ENCODE results near the gene ZBTB46.

The ZBTB46 gene

DNA sequence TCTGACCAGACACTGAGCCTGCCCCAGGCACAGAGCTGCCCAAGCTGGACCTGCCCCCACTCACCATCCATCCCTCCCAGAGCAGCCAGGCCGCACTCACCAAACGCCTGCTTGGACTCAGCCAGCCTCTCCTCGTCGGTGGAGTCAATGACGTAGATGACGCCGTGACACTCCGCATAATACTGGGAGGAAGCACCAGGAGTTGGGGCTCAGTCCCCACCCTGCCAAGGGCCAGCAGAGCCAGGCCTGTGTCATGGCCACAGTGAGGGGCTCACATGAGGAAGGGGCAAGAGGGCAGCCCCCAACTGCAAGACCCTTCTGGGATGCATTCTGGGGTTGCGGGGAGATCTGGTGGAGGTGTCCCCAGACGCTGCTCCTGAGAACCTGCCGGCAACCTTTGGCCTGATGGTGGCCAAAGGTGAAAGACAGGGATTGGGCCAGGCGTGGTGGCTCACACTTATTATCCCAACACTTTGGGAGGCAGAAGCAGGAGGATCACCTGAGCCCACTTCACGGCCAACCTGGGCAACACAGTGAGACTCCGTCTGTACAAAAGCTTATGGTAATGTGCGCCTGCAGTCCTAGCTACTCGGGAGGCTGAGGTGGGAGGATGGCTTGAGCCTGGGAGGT lies 128.9 kb downstream of the ZBTB46 start:
- no peak for DNase-seq

DNA sequence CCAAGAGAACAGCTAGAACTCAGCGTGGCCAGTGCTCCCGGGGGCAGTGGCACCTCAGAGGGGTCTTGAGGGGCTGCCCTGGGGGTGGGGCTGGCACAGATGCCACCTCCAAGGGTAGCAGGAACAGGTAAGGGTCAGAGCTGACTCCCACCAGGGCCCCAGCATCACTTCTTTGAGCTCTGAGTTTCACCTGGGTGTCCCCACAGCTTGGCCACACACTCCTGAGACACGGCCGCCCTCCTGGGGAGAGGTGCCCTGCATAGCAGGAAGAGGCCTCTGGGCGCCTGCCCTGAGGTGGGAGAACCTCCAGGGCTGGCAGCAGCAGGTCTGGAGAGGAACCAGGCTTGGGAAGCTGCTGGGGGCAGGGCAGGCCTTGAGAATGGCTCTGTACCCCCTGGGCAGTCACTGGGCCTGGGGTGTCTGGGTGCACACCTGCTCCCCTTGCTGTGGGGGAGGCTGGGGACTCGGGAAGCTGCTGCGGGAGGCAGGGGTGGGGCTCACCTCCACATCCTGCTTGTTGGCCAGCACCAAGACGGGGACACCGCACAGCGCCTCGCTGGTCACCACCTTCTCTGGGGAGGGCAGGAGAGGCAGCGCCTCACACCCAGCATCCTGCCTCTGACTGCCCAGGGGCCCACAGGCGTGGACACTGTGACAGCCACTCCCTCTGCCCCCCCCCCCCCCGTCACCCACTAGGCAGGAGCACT lies 129.6 kb downstream of the ZBTB46 start:
- no peak for DNase-seq

DNA sequence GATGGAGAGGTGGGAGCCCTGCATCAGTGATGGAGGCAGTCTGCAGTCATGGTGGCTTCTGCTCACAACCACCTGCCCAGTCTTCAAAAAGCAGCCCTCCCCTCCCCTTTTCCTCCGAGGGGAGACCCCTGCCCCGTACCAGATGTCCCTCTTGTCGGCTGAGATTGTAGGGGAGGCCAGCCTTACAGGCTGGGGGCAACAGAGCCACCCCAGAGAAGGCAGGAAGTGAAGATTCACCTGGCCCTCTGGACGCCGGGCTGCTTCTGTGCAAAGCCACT lies 130.1 kb downstream of the ZBTB46 start:
- DNase-seq, result no peak

DNA sequence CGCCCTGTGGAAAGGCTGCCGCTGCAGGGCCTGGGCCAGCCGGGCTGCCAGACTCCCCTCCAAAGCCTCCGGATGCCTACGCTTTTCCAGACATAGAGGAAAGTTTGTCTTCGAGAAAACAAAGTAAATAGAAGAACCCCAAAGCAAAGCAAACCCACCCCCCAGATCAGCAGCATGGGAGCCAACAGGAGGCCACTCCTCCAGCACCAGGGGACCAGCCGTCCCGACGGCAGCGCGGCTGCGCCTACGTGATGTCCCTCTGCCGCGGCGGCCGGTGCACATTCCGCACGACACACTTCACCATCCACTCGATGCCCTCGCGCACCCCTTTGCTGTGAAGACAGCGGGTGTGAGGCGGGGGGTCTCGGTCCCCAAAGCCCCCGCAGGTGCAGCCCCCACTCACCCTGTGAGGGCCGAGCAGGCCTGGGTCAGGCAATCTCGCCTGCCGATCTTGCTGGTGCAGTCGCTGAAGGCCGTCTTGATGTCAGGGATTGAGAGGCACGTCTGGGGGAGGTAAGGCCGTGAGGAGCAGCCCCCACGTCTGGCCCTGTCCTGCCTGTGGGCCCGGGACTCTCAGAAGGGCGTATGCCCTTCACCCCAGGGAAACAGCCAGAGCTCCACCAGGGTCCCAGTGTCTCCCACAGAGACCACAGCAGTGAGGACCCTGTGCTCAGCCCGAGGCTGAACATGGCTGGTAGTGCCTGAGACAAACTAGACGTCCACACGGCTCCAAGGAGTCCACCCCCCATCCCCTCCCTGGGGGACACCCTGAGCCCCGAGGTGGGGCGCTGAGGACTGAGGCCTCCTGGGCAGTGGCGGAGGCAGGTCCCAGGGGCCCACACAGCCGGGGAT lies 130.6 kb downstream of the ZBTB46 start:
- no peak for DNase-seq

DNA sequence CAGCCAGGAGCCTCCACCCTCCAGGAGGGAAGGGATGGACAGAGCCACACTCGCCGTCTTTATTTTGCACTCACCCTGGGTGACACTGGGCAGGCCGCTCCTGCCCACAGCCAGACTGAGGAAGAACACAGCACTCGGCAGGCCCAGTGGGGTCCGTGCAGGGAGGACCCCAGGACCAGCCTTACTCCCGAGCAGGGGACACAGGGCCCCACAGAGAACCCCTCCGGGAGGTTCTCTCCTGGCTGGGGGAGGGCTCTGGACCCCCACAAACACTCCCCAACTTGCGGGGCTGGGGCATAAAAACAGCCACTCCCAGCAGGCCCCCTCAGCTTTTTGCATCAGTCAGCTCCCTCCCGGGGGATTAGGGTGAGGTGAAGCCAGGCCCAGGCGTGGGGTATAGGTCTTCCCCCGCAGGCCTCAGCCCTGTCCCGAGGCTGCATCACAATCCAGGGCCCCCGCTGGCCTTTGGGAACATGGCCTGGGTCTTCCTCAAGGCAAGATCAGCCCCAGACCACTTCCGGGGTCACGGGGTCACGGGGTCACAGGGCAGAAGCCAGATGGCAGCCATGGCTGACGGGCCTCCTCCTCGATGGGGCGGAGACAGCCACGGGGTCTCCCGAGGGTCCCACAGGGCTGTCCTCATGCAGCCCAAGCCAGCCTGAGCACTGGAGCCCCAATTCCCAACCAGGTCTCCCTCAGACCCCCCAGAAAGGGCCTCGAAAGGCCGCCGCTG lies 131.4 kb downstream of the ZBTB46 start:
- DNase-seq, result no peak

DNA sequence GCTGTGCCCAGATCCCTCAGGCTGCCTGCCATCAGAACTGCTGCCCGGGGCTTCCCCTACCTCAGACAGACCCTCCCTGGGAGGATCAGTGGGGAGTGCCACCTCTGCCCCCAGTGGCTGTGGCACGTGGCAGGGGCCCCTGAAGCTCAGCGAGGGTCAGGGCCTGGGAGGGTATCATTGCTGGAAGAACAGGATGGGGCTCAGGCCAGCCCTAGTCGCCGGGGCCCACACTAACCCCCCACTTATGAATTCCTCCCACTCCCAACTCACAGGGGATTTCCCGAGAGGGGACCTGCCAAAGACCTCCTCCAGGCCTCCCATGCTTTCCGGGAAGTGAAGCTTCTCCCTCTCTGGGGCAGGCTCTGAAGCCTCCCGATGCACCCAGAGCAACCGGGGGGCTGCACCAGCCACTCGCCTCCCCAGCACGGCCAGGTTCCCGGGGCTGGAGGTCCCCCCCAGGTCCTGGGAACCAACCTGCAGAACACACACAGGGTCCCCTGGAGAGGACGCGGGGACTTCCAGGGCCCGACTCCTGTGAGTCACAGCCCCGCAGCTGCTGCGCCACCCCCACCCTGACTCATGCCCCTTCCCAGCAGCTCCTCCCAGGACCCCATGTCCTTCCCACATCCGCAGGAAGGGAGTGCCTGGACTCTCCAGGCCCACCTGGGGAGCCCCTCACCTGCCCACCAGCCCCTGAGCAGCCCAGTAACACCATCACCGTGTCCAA lies 132.2 kb downstream of the ZBTB46 start:
- peak; percentile 87 for DNase-seq

DNA sequence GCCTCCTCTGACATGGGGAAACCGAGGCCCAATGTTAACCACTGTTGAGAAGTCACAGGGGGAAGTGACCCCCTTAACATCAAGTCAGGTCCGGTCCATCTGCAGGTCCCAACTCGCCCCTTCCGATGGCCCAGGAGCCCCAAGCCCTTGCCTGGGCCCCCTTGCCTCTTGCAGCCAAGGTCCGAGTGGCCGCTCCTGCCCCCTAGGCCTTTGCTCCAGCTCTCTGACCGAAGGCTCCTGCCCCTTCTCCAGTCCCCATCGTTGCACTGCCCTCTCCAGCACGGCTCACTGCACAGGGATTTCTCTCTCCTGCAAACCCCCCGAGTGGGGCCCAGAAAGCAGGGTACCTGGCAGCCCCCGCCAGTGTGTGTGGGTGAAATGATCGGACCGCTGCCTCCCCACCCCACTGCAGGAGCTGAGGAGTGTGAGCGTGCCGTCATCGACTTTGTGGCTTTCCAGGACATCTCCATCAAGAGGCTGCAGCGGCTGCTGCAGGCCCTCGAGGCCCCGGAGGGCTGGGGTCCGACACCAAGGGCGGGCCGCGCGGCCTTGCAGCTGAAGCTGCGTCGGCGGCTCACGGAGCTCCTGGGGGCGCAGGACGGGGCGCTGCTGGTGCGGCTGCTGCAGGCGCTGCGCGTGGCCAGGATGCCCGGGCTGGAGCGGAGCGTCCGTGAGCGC lies 133.1 kb downstream of the ZBTB46 start:
- no peak for DNase-seq

DNA sequence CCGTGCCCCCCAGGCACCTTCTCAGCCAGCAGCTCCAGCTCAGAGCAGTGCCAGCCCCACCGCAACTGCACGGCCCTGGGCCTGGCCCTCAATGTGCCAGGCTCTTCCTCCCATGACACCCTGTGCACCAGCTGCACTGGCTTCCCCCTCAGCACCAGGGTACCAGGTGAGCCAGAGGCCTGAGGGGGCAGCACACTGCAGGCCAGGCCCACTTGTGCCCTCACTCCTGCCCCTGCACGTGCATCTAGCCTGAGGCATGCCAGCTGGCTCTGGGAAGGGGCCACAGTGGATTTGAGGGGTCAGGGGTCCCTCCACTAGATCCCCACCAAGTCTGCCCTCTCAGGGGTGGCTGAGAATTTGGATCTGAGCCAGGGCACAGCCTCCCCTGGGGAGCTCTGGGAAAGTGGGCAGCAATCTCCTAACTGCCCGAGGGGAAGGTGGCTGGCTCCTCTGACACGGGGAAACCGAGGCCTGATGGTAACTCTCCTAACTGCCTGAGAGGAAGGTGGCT lies 133.7 kb downstream of the ZBTB46 start:
- DNase-seq, result no peak

DNA sequence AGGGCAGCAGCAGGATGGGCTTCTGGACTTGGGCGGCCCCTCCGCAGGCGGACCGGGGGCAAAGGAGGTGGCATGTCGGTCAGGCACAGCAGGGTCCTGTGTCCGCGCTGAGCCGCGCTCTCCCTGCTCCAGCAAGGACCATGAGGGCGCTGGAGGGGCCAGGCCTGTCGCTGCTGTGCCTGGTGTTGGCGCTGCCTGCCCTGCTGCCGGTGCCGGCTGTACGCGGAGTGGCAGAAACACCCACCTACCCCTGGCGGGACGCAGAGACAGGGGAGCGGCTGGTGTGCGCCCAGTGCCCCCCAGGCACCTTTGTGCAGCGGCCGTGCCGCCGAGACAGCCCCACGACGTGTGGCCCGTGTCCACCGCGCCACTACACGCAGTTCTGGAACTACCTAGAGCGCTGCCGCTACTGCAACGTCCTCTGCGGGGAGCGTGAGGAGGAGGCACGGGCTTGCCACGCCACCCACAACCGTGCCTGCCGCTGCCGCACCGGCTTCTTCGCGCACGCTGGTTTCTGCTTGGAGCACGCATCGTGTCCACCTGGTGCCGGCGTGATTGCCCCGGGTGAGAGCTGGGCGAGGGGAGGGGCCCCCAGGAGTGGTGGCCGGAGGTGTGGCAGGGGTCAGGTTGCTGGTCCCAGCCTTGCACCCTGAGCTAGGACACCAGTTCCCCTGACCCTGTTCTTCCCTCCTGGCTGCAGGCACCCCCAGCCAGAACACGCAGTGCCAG lies 134.3 kb downstream of the ZBTB46 start, which contains the start of gene TNFRSF6B:
TNFRSF6B (plus strand) TSS at position 25 of the 729 bp plus-strand sequence; CDS start at position 141, 116 bp downstream.
- no peak for DNase-seq

DNA sequence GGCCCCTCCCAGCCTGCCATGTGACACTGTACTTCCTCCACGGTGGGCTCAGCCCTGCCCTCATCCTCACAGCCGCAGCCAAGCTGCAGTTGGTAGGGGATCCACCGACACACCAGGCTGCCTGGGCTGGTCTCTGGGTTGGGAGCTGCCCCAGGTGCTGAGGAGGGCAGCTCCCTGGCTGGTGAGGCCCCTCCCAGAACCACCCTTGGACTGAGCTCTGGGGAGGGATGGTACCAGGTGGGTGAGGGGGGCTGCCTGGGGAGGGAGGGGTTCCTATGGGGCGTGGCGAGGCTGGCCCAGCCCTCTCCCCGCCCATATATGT lies 134.8 kb downstream of the ZBTB46 start:
- peak; percentile 16 for DNase-seq

DNA sequence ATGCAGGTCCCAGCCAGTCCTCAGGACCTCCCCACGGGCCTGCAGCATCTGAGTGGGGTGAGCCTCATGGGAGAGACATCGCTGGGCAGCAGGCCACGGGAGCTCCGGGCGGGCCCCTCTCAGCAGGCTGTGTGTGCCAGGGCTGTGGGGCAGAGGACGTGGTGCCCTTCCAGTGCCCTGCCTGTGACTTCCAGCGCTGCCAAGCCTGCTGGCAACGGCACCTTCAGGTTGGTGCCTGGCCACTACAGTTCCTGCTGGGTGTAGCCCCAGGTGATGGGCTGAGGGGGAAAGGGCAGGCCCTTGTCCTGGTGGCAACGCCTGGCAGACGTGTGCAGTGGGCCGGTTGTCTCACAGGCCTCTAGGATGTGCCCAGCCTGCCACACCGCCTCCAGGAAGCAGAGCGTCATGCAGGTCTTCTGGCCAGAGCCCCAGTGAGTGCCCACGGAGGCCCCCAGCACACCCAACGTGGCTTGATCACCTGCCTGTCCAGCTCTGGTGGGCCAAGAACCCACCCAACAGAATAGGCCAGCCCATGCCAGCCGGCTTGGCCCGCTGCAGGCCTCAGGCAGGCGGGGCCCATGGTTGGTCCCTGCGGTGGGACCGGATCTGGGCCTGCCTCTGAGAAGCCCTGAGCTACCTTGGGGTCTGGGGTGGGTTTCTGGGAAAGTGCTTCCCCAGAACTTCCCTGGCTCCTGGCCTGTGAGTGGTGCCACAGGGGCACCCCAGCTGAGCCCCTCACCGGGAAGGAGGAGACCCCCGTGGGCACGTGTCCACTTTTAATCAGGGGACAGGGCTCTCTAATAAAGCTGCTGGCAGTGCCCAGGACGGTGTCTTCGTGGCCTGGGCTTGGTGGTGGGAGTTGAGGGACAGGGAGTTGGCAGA lies 135.4 kb downstream of the ZBTB46 start:
- DNase-seq, result no peak

DNA sequence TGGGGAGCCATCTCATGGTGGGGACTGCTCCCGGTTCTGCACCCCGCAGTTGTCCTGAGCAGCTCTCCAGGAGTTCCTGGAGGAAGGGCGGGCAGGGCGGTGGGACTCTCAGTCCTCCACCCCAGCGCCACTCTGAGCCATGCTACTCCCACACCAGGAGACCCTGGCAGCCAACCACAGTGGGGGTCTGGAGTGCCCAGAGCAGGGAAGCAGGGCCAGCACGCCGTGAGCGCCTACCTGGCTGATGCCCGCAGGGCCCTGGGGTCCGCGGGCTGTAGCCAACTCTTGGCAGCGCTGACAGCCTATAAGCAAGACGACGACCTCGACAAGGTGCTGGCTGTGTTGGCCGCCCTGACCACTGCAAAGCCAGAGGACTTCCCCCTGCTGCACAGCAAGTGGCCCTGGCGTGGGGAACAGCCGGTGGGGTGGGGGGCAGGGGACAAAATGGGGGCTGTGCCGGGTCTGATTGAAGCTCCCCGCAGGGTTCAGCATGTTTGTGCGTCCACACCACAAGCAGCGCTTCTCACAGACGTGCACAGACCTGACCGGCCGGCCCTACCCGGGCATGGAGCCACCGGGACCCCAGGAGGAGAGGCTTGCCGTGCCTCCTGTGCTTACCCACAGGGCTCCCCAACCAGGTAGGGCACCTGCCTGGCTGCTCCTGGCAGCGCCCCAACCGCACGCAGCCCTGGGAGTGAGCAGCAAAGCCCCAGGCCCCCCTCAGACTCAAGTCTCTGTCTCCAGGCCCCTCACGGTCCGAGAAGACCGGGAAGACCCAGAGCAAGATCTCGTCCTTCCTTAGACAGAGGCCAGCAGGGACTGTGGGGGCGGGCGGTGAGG lies 136.3 kb downstream of the ZBTB46 start:
- DNase-seq, result no peak

DNA sequence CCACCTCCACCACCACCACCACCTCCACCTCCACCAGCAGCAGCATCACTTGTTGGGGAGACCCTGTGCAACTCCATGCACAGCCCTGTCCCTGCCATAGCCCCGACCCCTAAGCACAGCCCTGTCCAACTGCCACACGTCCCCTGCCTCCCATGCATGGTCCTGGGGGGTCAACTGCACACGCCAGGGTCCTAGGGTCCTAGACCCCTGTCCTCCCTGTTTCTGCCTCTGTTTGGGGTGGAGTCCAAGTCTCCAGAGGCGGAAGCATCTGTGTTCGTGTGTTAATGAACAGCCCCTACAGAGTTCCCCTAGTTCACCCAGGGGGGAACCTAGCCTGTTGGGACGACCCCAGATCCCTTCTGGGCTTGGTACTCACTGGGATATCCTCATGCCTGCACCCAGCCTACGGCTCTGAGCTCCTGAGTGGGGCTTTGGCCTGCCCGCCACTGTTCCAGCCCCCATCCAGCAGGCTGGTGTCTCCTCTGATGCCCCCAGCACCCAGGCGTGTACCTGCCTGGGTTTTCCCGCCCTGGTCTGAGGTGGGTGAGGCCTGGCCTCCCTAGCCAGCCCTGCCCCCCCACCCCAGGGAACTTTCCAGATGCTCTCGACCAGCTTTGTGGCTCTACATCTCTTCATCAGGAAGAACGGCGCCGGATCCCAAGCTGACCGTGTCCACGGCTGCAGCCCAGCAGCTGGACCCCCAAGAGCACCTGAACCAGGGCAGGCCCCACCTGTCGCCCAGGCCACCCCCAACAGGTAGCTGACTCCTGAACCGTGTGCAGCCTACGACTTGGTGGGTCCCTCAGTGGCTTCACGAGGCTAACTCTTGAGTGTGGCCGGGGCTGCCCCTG lies 137.1 kb downstream of the ZBTB46 start:
- DNase-seq, result no peak
